GM12878 (cell line): ENCODE measurements around the gene TPBGL. TPM values are rescaled to one million over a fixed set of nuclear protein-coding genes. Genes with fewer than 3 reads are reported as not detected.

Experiments
- ATAC-seq: fragments of 200-7000 bp; cut with Tn5 transposase; 3 replicates; pipeline ENCODE4 v1.9.1; 2020; ENCODE audit warnings: mild to moderate bottlenecking, moderate library complexity
- BruUV-seq: library from RNA; stranded (reverse); fragments of 400-500 nt; replicated peaks from 2 replicates; lab custom pipeline; 2021; lab: Mats Ljungman, UMichigan
- CTCF ChIA-PET: fragments of 300-600 bp; sonication (Branson Sonifier 250); formaldehyde crosslinking; extraction: SDS; loops from one replicate; lab custom pipeline; 2021; ENCODE audit warnings: inconsistent platforms; lab: Yijun Ruan, JAX
- POLR2A ChIA-PET: fragments of 350-600 bp; formaldehyde crosslinking; extraction: SDS; loops from one replicate; lab custom pipeline; 2021; ENCODE audit warnings: inconsistent platforms; lab: Charles Lee
- RAD21 ChIA-PET: fragments of 300-600 bp; sonication (Branson Sonifier 250); formaldehyde crosslinking; loops from one replicate; lab custom pipeline; 2023; ENCODE audit warnings: antibody characterized with exemption; ENCODE audit not compliant: unreplicated experiment; lab: Charles Lee
- SMC1A ChIA-PET: fragments of 300-600 bp; sonication (Branson Sonifier 250); formaldehyde crosslinking; loops from one replicate; lab custom pipeline; 2023; ENCODE audit not compliant: unreplicated experiment, uncharacterized antibody; lab: Charles Lee
- DNase-seq: peaks from one replicate; pipeline ENCODE4 v3.0.0-alpha.2; 2011; ENCODE audit warnings: low read depth, low spot score
- FAIRE-seq: peaks from 3 replicates; lab custom pipeline; 2011; peaks lifted over from hg19 to GRCh38; lab: Jason Lieb, UNC
- H2AFZ ChIP-seq: 2 replicates; pipeline ENCODE4 v1.6.0; 2011; ENCODE audit warnings: low read depth, low read length, control low read depth; ENCODE audit not compliant: control insufficient read depth
- H3K27ac ChIP-seq: 2 replicates; pipeline ENCODE4 v1.5.1; 2011; ENCODE audit warnings: control low read depth; ENCODE audit not compliant: control insufficient read depth, insufficient read depth
- H3K27me3 ChIP-seq, 2 experiments: replicated peaks in 1 of 2; 2 replicates each; pipeline versions ENCODE4 v1.6.0 to v1.6.1; 2011; ENCODE audit warnings: low read length in 1 of 2; ENCODE audit not compliant: control insufficient read depth in 2 of 2, insufficient read depth in 2 of 2
- H3K36me3 ChIP-seq, 2 experiments: 2 replicates each; pipeline ENCODE4 v1.5.1; 2011; ENCODE audit warnings: low read length in 1 of 2; ENCODE audit not compliant: control insufficient read depth in 2 of 2, insufficient read depth in 2 of 2
- H3K4me1 ChIP-seq: 2 replicates; pipeline ENCODE4 v1.6.1; 2011; ENCODE audit warnings: mild to moderate bottlenecking, low read length, moderate library complexity, mixed read lengths; ENCODE audit not compliant: control insufficient read depth, insufficient read depth
- H3K4me2 ChIP-seq: 2 replicates; pipeline ENCODE4 v1.6.0; 2011; ENCODE audit warnings: control low read depth; ENCODE audit not compliant: control insufficient read depth, insufficient read depth
- H3K4me3 ChIP-seq: fragments of 200-600 bp; sonication (generic); 2 replicates; pipeline ENCODE4 v1.5.1; 2016
- H3K79me2 ChIP-seq: 2 replicates; pipeline ENCODE4 v1.6.0; 2011; ENCODE audit warnings: low read length; ENCODE audit not compliant: control insufficient read depth, insufficient read depth
- H3K9ac ChIP-seq: 2 replicates; pipeline ENCODE4 v1.8.0; 2011; ENCODE audit warnings: low read length, control low read depth, mixed read lengths; ENCODE audit not compliant: control insufficient read depth, insufficient read depth
- H3K9me3 ChIP-seq: replicated peaks from 3 replicates; pipeline ENCODE4 v1.5.1; 2011; ENCODE audit warnings: mild to moderate bottlenecking, low read length; ENCODE audit not compliant: control insufficient read depth, insufficient read depth
- H4K20me1 ChIP-seq: 2 replicates; pipeline ENCODE4 v1.6.0; 2011; ENCODE audit not compliant: control insufficient read depth, insufficient read depth
- BCL11A ChIP-seq: IDR thresholded peaks from 2 replicates; pipeline ENCODE4 v1.6.1; 2011; ENCODE audit warnings: low read depth, low read length
- CBFB ChIP-seq: IDR thresholded peaks from 2 replicates; pipeline ENCODE4 v1.6.1; 2016; ENCODE audit warnings: antibody characterized with exemption, low read depth
- IKZF2 ChIP-seq, 2 experiments: fragments of 450-650 bp; IDR thresholded peaks; 2 replicates each; pipeline ENCODE4 v1.6.1; 2017; ENCODE audit warnings: mild to moderate bottlenecking in 2 of 2, moderate library complexity in 2 of 2
- MEF2A ChIP-seq: IDR thresholded peaks from 2 replicates; pipeline ENCODE4 v1.6.1; 2011; ENCODE audit warnings: low read depth, mild to moderate bottlenecking, low read length, moderate library complexity; ENCODE audit not compliant: insufficient read depth
- PAX5 ChIP-seq: IDR thresholded peaks from 2 replicates; pipeline ENCODE4 v1.6.1; 2011; ENCODE audit warnings: low read depth, low read length, borderline replicate concordance
- YY1 ChIP-seq: IDR thresholded peaks from 2 replicates; pipeline ENCODE4 v1.6.1; 2011; ENCODE audit warnings: low read depth, mild to moderate bottlenecking, low read length
- WGBS: methylation state at CpG from one replicate; pipeline ENCODE4 v1.1.6; 2016; ENCODE audit warnings: low lambda C conversion rate; ENCODE audit not compliant: insufficient replicate concordance, insufficient coverage; ENCODE audit errors: missing lambda C conversion rate; 5-methylcytosine and 5-hydroxymethylcytosine counted together
- in situ Hi-C: fragments of 300-500 bp; cut with MboI; formaldehyde crosslinking; loops from 9 replicates; pipeline ENCODE4 v1.14.3; 2018; ENCODE audit warnings: mixed read lengths
- intact Hi-C: fragments of 100-400 bp; cut with micrococcal nuclease; formaldehyde crosslinking; loops from one replicate; pipeline ENCODE4 v1.14.2; 2022; ENCODE audit not compliant: unreplicated experiment
- polyA plus RNA-seq, 11 experiments: library from polyadenylated mRNA; depleted of rRNA in 4 of 11; unstranded in 6 of 11; stranded (reverse) in 5 of 11; fragments of >200 nt; fragmentation: Nextera tagmentation in 4 of 11; fragmentation: Illumina TruSeq in 1 of 11; extraction: Ambion mirVana in 4 of 11; extraction: Trizol in 1 of 11; gene quantifications; 1 replicate in 1 of 11; 2 replicates in 10 of 11; pipeline versions ENCODE4 v1.2.1 to v1.2.3, GENCODE V29; 2011 to 2016; ENCODE audit warnings: inconsistent platforms in 2 of 11, missing spikeins in 2 of 11, low read depth in 1 of 11
- total RNA-seq, 4 experiments: library from RNA; depleted of rRNA in 3 of 4; stranded (reverse); fragments of >200 nt in 3 of 4; fragmentation: Illumina TruSeq in 1 of 4; extraction: Trizol in 1 of 4; gene quantifications; 2 replicates each; pipeline versions ENCODE4 v1.2.1 to v1.2.3, GENCODE V29; 2013 to 2021

TPBGL gene
- total and polyA plus RNA-seq, 10 of the 15 experiments (the other 5 are each of a cell fraction or from before 2014, with no cell fraction given) = not detected

DNA sequence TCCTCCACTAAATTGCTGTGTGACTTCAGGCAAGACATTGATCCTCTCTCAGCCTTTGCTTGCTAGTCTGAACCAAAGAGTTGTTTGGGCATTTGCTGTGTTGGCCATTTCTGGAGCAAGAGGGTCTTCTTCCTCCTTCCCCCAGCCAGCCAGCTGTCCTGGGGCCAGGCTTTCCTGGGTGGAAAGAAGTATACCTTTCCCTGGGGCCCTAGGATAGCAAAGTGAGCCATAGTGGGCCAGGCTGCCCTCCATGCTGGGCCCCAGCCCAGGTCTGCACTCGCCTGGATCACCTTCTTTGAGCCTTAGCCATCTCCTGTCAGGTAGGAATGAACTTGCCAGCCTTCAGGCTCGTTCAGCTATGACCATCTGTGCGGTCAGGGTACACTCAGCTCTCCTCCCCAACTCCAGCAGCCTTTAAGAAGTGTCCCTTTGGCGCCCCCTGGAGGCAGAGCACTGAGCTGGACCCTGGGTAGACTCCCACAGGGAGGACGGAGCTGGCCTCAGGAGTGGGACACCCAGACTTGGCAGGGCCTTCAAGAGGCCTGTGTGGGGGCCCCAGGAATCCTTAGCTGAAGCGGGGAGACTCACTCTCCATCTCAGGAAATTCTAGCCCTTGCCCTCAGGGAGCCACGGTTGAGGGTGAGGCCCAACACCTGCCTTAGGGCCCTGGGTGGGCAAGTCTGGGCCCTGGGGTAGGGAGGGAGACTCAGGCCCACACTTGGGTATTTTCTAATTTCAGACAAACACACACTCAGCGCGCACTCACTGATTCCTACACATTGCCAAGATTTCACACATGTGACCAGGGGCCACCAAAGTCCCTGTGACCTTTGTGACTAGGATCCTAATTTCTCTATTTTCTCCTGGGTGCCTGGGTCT lies 35.6 kb upstream of the TPBGL start (continued):
- 0 out of 2 replicates have a peak, but pooled peaks have one; percentile 38 for TF ChIP-seq PAX5

DNA sequence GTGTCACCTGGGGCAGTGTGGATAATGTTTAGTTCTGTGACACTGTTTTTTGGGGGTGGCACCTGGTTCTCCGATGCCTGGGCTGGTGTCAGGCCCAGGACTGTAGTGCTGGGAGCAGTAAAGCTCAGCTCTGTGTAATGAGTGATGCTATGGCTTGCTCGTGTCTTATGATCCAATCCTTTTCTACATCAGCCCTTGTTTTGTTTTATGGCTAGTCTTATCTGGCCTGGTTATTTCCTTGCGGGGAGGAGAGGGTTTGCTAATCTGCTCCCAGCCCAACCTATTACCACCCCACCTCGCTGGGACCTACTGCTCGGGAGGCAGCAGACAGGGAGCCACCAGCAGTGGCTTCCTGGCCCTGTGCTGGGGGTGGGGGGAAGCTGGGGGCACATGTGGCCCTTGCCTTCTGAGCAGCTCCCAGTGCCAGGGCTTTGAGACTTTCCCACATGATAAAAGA lies 35.0 kb upstream of the TPBGL start:
- H3K27me3 ChIP-seq = peaks cover 0 to 4% of the 10 kb centered on the region in 2 experiments; a peak in 1 of 4 replicates
- no peaks in the 10 kb centered on the region for H3K4me1 ChIP-seq
- ATAC-seq (no peak), FAIRE-seq (no peak), DNase-seq (no peak)
- H3K4me2 ChIP-seq = no peak overlapping the region
- H3K36me3 ChIP-seq = no peaks in the 10 kb centered on the region
- POLR2A ChIA-PET = interaction anchor here (1.0 kb wide), 1 partner anchor 65 kb away, joined by 4 read pairs; no protein-coding TSS in a partner anchor
- WGBS = 44% methylated on average over 5 of the region's 5 CpGs
- CTCF ChIA-PET = interaction anchor here (0.6 to 10.2 kb wide), 48 partner anchors 9 to 297 kb away, joined by 3 to 232 read pairs (median 4); partner anchors contain the start of gene SLCO2B1
- intact Hi-C loops = loop anchor here (1.0 kb wide), 4 partner anchors 61 to 276 kb away; no protein-coding TSS in a partner anchor
- SMC1A ChIA-PET = interaction anchor here (0.7 to 8.3 kb wide), 16 partner anchors 9 to 280 kb away, joined by 3 to 111 read pairs (median 4); partner anchors contain the start of gene NEU3
- TF ChIP-seq CBFB = no peak
- no peak for TF ChIP-seq IKZF2 (IDR thresholded peaks at IDR 0.05)
- TF ChIP-seq BCL11A = no peak
- no peak for TF ChIP-seq YY1
- no peak for TF ChIP-seq MEF2A
- no peaks in the 10 kb centered on the region for H3K79me2 ChIP-seq
- RAD21 ChIA-PET = interaction anchor here (0.7 to 8.9 kb wide), 17 partner anchors 9 to 279 kb away, joined by 3 to 132 read pairs (median 4); partner anchors contain the start of genes NEU3 and SLCO2B1
- no peak overlapping the region for H2AFZ ChIP-seq
- no peak overlapping the region for H3K4me3 ChIP-seq
- no peak overlapping the region for H3K9ac ChIP-seq
- H4K20me1 ChIP-seq = no peaks in the 10 kb centered on the region
- H3K27ac ChIP-seq = no peak overlapping the region
- in situ Hi-C loops = no loop called here
- BruUV-seq = no TSS peak
- H3K9me3 ChIP-seq = no peaks in the 10 kb centered on the region
